Spleen (tissue), 11 donors: ENCODE results near the gene PIPOX. TPM values are rescaled to one million over a fixed set of nuclear protein-coding genes. Genes with fewer than 3 reads are reported as not detected.

ENCODE experiments used
- DNase-seq: peaks from one replicate; pipeline ENCODE4 v3.0.0-alpha.2; 2020
- H3K27ac ChIP-seq, 8 donors: fragments of 200-600 bp; sonication (generic) in 7 of 8; 1 replicate in 4 of 8; 2 replicates in 4 of 8; pipeline versions ENCODE4 v1.5.0 to v1.8.0; 2016 to 2021; ENCODE audit warnings: inconsistent platforms in 4 of 8, mild to moderate bottlenecking in 4 of 8, moderate library complexity in 1 of 8
- H3K27me3 ChIP-seq, 7 donors: fragments of 200-600 bp; sonication (generic) in 6 of 7; replicated peaks in 1 of 7; 1 replicate in 4 of 7; 2 replicates in 3 of 7; pipeline versions ENCODE4 v1.5.0 to v1.8.0; 2016 to 2021; ENCODE audit warnings: inconsistent platforms in 3 of 7, mild to moderate bottlenecking in 1 of 7
- H3K36me3 ChIP-seq, 6 donors: fragments of 200-600 bp; sonication (generic) in 5 of 6; 1 replicate in 4 of 6; 2 replicates in 2 of 6; pipeline versions ENCODE4 v1.5.0 to v1.8.0; 2016 to 2021; ENCODE audit warnings: inconsistent platforms in 2 of 6
- H3K4me1 ChIP-seq, 6 donors: fragments of 200-600 bp; sonication (generic) in 5 of 6; 1 replicate in 3 of 6; 2 replicates in 3 of 6; pipeline versions ENCODE4 v1.5.0 to v1.8.0; 2016 to 2021; ENCODE audit warnings: inconsistent platforms in 3 of 6
- H3K4me3 ChIP-seq, 8 donors: fragments of 200-600 bp; sonication (generic) in 7 of 8; 1 replicate in 4 of 8; 2 replicates in 4 of 8; pipeline versions ENCODE4 v1.5.0 to v1.8.0; 2016 to 2021; ENCODE audit warnings: inconsistent platforms in 4 of 8, mild to moderate bottlenecking in 4 of 8, moderate library complexity in 2 of 8
- H3K9me3 ChIP-seq, 8 donors: fragments of 200-600 bp; sonication (generic) in 7 of 8; 1 replicate in 4 of 8; 2 replicates in 4 of 8; pipeline versions ENCODE4 v1.5.0 to v1.8.0; 2016 to 2021; ENCODE audit warnings: inconsistent platforms in 4 of 8
- CTCF ChIP-seq, 11 experiments: fragments of 200-600 bp in 7 of 11; fragments of 450-650 bp in 4 of 11; sonication (generic) in 4 of 11; IDR thresholded peaks in 8 of 11; conservative IDR thresholded peaks in 3 of 11; 1 replicate in 7 of 11; 2 replicates in 4 of 11; pipeline versions ENCODE4 v1.4.0 to v1.8.0; 2016 to 2021; ENCODE audit warnings: antibody characterized with exemption in 11 of 11, inconsistent platforms in 4 of 11, mild to moderate bottlenecking in 1 of 11
- POLR2A ChIP-seq, 3 donors: fragments of 450-650 bp; IDR thresholded peaks; one replicate each; pipeline ENCODE4 v1.5.1; 2017; ENCODE audit warnings: antibody characterized with exemption in 3 of 3, mild to moderate bottlenecking in 1 of 3
- POLR2AphosphoS5 ChIP-seq, 3 donors: sonication (generic); formaldehyde crosslinking; IDR thresholded peaks; one replicate each; pipeline ENCODE4 v1.5.1; 2017; ENCODE audit warnings: antibody characterized with exemption in 3 of 3
- WGBS, 5 donors: extraction: QIAGEN DNeasy Blood & Tissue Kit in 3 of 5; methylation state at CpG; one replicate each; pipeline versions ENCODE4 v1.1.5 to v1.1.7; 2013 to 2018; 5-methylcytosine and 5-hydroxymethylcytosine counted together
- intact Hi-C: fragments of 100-400 bp; cut with DNase I; formaldehyde crosslinking; loops from one replicate; pipeline ENCODE4 v1.15.0; 2023; ENCODE audit warnings: low total_unique reads
- polyA plus RNA-seq, 3 donors: library from polyadenylated mRNA; stranded (reverse); fragments of 200-250 nt; gene quantifications; one replicate each; pipeline ENCODE4 v1.2.1, GENCODE V29; 2013
- total RNA-seq, 7 donors: library from RNA; depleted of rRNA in 3 of 7; stranded (reverse); fragments of >200 nt in 3 of 7; fragmentation: NEBNext Ultra II Directional in 4 of 7; extraction: Animal tissue kit (Norgen Biotek cat#: 25700) in 4 of 7; gene quantifications; one replicate each; pipeline versions ENCODE4 v1.1.0 to v1.2.1, GENCODE V29; 2016 to 2021
- donor health status: healthy with polysubstance abuse.
- donor health status: DM: no; HTN: no; CAD: no; lungs with moderate emphysema.
- donor health status: DM: no; HTN: no; CAD: no.
- donor health status: Bipolar disorder and iron deficiency.
- donor health status: healthy.
- donor health status: DM: no; HTN: no; CAD: no.
- donor health status: DM: yes; HTN: yes; CAD: no.

Gene PIPOX
- total and polyA plus RNA-seq, 10 donors = 0.64 to 8.3 (median 4.7) TPM

- intact Hi-C loops = no loop called here
Measured at GRCh38 chr17:29093090-29093871, 50.3 kb downstream of the PIPOX start.

GRCh38 chr17:29094101-29094708, 51.3 kb downstream of the PIPOX start:
- no peaks in the 10 kb centered on the region for H3K4me1 ChIP-seq
- no peaks in the 10 kb centered on the region for H3K9me3 ChIP-seq
- H3K36me3 ChIP-seq = peaks cover 0 to 100% (median 100%) of the 10 kb centered on the region in 6 donors
- H3K4me3 ChIP-seq = no peak overlapping the region
- no peak overlapping the region for H3K27ac ChIP-seq
- WGBS, 5 donors = 88 to 95% (median 92%) methylated on average over 11 of the region's 11 CpGs
- no peaks in the 10 kb centered on the region for H3K27me3 ChIP-seq
- DNase-seq = no peak
- intact Hi-C loops = no loop called here
- TF ChIP-seq CTCF (IDR thresholded peaks at IDR 0.05 in 8 of 11, conservative IDR thresholded peaks at IDR 0.05 in 3 of 11) = no peak
- no peak for TF ChIP-seq POLR2AphosphoS5 (IDR thresholded peaks at IDR 0.05)
- no peak for TF ChIP-seq POLR2A (IDR thresholded peaks at IDR 0.05)

More at GRCh38 chr17:29093090-29093871, 50.3 kb downstream of the PIPOX start:
- no peak for DNase-seq
- TF ChIP-seq CTCF (IDR thresholded peaks at IDR 0.05 in 8 of 11, conservative IDR thresholded peaks at IDR 0.05 in 3 of 11) (no peak), POLR2A (IDR thresholded peaks at IDR 0.05) (no peak), POLR2AphosphoS5 (IDR thresholded peaks at IDR 0.05) (no peak)
- Histone ChIP-seq H3K27ac (no peak overlapping the region), H3K36me3 (peaks cover 0 to 100% (median 99%) of the 10 kb centered on the region in 6 donors), H3K4me3 (no peak overlapping the region), H3K9me3 (no peaks in the 10 kb centered on the region), H3K4me1 (no peaks in the 10 kb centered on the region), H3K27me3 (no peaks in the 10 kb centered on the region)
- WGBS, 5 donors = 95 to 98% (median 96%) methylated on average over 19 to 20 of the region's 20 CpGs

- DNase-seq = no peak
- peaks cover 0 to 100% (median 100%) of the 10 kb centered on the region in 6 donors for H3K36me3 ChIP-seq
- TF ChIP-seq POLR2AphosphoS5 (IDR thresholded peaks at IDR 0.05) (no peak), POLR2A (IDR thresholded peaks at IDR 0.05) (no peak), CTCF (IDR thresholded peaks at IDR 0.05 in 8 of 11, conservative IDR thresholded peaks at IDR 0.05 in 3 of 11) (no peak)
- H3K9me3 ChIP-seq = no peaks in the 10 kb centered on the region
- H3K27me3 ChIP-seq = no peaks in the 10 kb centered on the region
- H3K4me1 ChIP-seq = no peaks in the 10 kb centered on the region
- H3K27ac ChIP-seq = no peak overlapping the region
- H3K4me3 ChIP-seq = no peak overlapping the region
- WGBS, 5 donors = 78 to 99% (median 93%) methylated on average over 4 to 6 of the region's 6 CpGs
- intact Hi-C loops = no loop called here
Measured at GRCh38 chr17:29095439-29095838, 52.5 kb downstream of the PIPOX start.

- no peaks in the 10 kb centered on the region for H3K27me3 ChIP-seq
- no peak for DNase-seq
- WGBS, 5 donors = 79 to 87% (median 82%) methylated on average over 6 of the region's 6 CpGs
Measured at GRCh38 chr17:29096094-29096493, 53.2 kb downstream of the PIPOX start.

More at GRCh38 chr17:29096094-29096493, 53.2 kb downstream of the PIPOX start:
- Histone ChIP-seq H3K27ac (no peak overlapping the region), H3K9me3 (no peaks in the 10 kb centered on the region), H3K4me3 (no peak overlapping the region), H3K36me3 (peaks cover 0 to 100% (median 99%) of the 10 kb centered on the region in 6 donors), H3K4me1 (no peaks in the 10 kb centered on the region)
- TF ChIP-seq POLR2A (IDR thresholded peaks at IDR 0.05) (no peak), POLR2AphosphoS5 (IDR thresholded peaks at IDR 0.05) (no peak), CTCF (IDR thresholded peaks at IDR 0.05 in 8 of 11, conservative IDR thresholded peaks at IDR 0.05 in 3 of 11) (no peak)
- intact Hi-C loops = no loop called here
